Sigmoid colon (tissue), 7 donors: Measurements from ENCODE around the gene CACNA1E. TPM values are rescaled to one million over a fixed set of nuclear protein-coding genes. Genes with fewer than 3 reads are reported as not detected.
"Not testable (repeated sequence)": the region's sequence is repeated elsewhere in the genome, so short reads cannot be mapped to it uniquely, and the experiment has no call there.

Experiments
- DNase-seq: peaks from one replicate; pipeline ENCODE4 v3.0.0-alpha.2; 2019
- H3K27ac ChIP-seq, 4 donors: fragments of 200-600 bp; sonication (generic); one replicate each; pipeline ENCODE4 v1.5.1; 2016 to 2019; ENCODE audit warnings: mild to moderate bottlenecking in 1 of 4
- H3K27me3 ChIP-seq, 3 donors: fragments of 200-600 bp; sonication (generic); one replicate each; pipeline ENCODE4 v1.5.1; 2019; ENCODE audit warnings: mild to moderate bottlenecking in 1 of 3
- H3K36me3 ChIP-seq, 4 donors: fragments of 200-600 bp; sonication (generic); one replicate each; pipeline ENCODE4 v1.5.1; 2016 to 2019
- H3K4me1 ChIP-seq, 4 donors: fragments of 200-600 bp; sonication (generic); one replicate each; pipeline ENCODE4 v1.5.1; 2017 to 2019
- H3K4me3 ChIP-seq, 4 donors: fragments of 200-600 bp; sonication (generic); one replicate each; pipeline ENCODE4 v1.5.1; 2017 to 2019; ENCODE audit warnings: mild to moderate bottlenecking in 2 of 4, moderate library complexity in 1 of 4
- H3K9me3 ChIP-seq, 4 donors: fragments of 200-600 bp in 3 of 4; sonication (generic) in 3 of 4; one replicate each; pipeline versions ENCODE4 v1.5.1 to v1.6.1; 2013 to 2019
- CTCF ChIP-seq, 4 experiments: fragments of 450-650 bp in 3 of 4; fragments of 200-600 bp in 1 of 4; IDR thresholded peaks; one replicate each; pipeline ENCODE4 v1.5.1; 2016 to 2019; ENCODE audit warnings: antibody characterized with exemption in 4 of 4, mild to moderate bottlenecking in 3 of 4, moderate library complexity in 2 of 4
- EP300 ChIP-seq, 4 donors: sonication (generic); formaldehyde crosslinking; IDR thresholded peaks; one replicate each; pipeline ENCODE4 v1.6.1; 2017; ENCODE audit warnings: antibody characterized with exemption in 4 of 4
- POLR2A ChIP-seq, 2 donors: fragments of 450-650 bp; IDR thresholded peaks; one replicate each; pipeline ENCODE4 v1.6.1; 2016; ENCODE audit warnings: antibody characterized with exemption in 2 of 2, mild to moderate bottlenecking in 2 of 2, moderate library complexity in 2 of 2
- POLR2AphosphoS5 ChIP-seq, 4 donors: sonication (generic); formaldehyde crosslinking; IDR thresholded peaks; one replicate each; pipeline ENCODE4 v1.6.1; 2017; ENCODE audit warnings: antibody characterized with exemption in 4 of 4
- WGBS, 2 donors: extraction: QIAGEN DNeasy Blood & Tissue Kit; methylation state at CpG; one replicate each; pipeline ENCODE4 v1.1.7; 2013; 5-methylcytosine and 5-hydroxymethylcytosine counted together
- intact Hi-C: fragments of 100-400 bp; cut with DNase I; formaldehyde crosslinking; loops from one replicate; pipeline ENCODE4 v1.15.1; 2023
- polyA plus RNA-seq, 3 donors: library from polyadenylated mRNA; stranded (reverse); fragments of 200-250 nt; gene quantifications; one replicate each; pipeline ENCODE4 v1.2.3, GENCODE V29; 2013
- total RNA-seq, 4 donors: library from RNA; depleted of rRNA; stranded (reverse); fragments of >200 nt; gene quantifications; one replicate each; pipeline ENCODE4 v1.1.0, GENCODE V29; 2016
- donor health status: healthy with polysubstance abuse.
- donor health status: Bipolar disorder and iron deficiency.
- donor health status: healthy.

Gene CACNA1E
- total and polyA plus RNA-seq, 7 donors, result 0.16 to 1.1 (median 0.36) TPM; not detected in 2

- TF ChIP-seq EP300 (IDR thresholded peaks at IDR 0.05) (no peak), POLR2A (IDR thresholded peaks at IDR 0.05) (no peak), CTCF (IDR thresholded peaks at IDR 0.05) (no peak), POLR2AphosphoS5 (IDR thresholded peaks at IDR 0.05) (no peak)
- Histone ChIP-seq H3K27me3 (no peaks in the 10 kb centered on the region), H3K36me3 (no peaks in the 10 kb centered on the region), H3K4me1 (no peaks in the 10 kb centered on the region), H3K9me3 (peaks cover 0 to 6% (median 4%) of the 10 kb centered on the region in 4 donors), H3K27ac (no peak overlapping the region), H3K4me3 (no peak overlapping the region)
- WGBS, 2 donors, result 46 to 79% methylated on average over 5 of the region's 5 CpGs
- intact Hi-C loops, result no loop called here
- DNase-seq, result no peak
Measured at GRCh38 chr1:181531441-181531840, 48.1 kb downstream of the CACNA1E start.

- Histone ChIP-seq H3K4me1 (no peaks in the 10 kb centered on the region), H3K4me3 (no peak overlapping the region), H3K27me3 (no peaks in the 10 kb centered on the region), H3K36me3 (no peaks in the 10 kb centered on the region), H3K27ac (no peak overlapping the region), H3K9me3 (peaks cover 0 to 6% (median 4%) of the 10 kb centered on the region in 4 donors)
- DNase-seq, result no peak
- TF ChIP-seq CTCF (IDR thresholded peaks at IDR 0.05) (no peak), POLR2AphosphoS5 (IDR thresholded peaks at IDR 0.05) (no peak), EP300 (IDR thresholded peaks at IDR 0.05) (no peak), POLR2A (IDR thresholded peaks at IDR 0.05) (no peak)
- 82 to 83% methylated on average over 3 of the region's 3 CpGs for WGBS, 2 donors
- intact Hi-C loops, result no loop called here
Measured at GRCh38 chr1:181531951-181532600, 48.8 kb downstream of the CACNA1E start.

DNA sequence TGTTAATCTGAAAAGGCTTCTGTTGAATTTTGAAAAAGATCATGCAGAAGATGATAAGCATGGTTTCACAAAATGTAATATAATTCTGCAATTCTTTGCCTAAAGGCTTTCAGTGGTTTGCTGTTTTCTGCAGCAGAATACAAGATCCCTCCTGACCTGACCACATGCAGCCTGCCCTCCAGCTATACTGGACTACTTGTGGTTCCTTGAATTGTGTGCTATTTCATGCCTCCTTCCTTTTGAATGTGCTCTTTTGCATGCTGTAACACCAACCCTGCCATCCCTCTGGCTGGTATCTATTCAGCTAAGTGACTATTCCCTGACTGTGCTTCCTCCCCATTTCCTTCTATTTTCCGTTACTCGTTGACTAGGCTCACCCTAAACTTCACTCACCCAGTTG is 55.5 kb downstream of the CACNA1E start:
- Histone ChIP-seq H3K27ac (no peak overlapping the region), H3K9me3 (no peaks in the 10 kb centered on the region), H3K4me1 (no peaks in the 10 kb centered on the region), H3K4me3 (no peak overlapping the region), H3K36me3 (no peaks in the 10 kb centered on the region), H3K27me3 (no peaks in the 10 kb centered on the region)
- WGBS, 2 donors, result 66 to 93% methylated on average over 2 of the region's 2 CpGs
- TF ChIP-seq CTCF (IDR thresholded peaks at IDR 0.05) (no peak), EP300 (IDR thresholded peaks at IDR 0.05) (no peak), POLR2AphosphoS5 (IDR thresholded peaks at IDR 0.05) (no peak), POLR2A (IDR thresholded peaks at IDR 0.05) (no peak)
- no peak for DNase-seq
- intact Hi-C loops, result no loop called here

- Histone ChIP-seq H3K4me3 (no peak overlapping the region), H3K4me1 (no peaks in the 10 kb centered on the region), H3K9me3 (no peaks in the 10 kb centered on the region), H3K36me3 (no peaks in the 10 kb centered on the region), H3K27ac (no peak overlapping the region), H3K27me3 (peaks cover 0 to 3% (median 0%) of the 10 kb centered on the region in 3 donors)
- DNase-seq, result no peak
- 73% methylated on average over 5 of the region's 5 CpGs for WGBS, 2 donors
- TF ChIP-seq CTCF (IDR thresholded peaks at IDR 0.05) (no peak), POLR2AphosphoS5 (IDR thresholded peaks at IDR 0.05) (no peak), EP300 (IDR thresholded peaks at IDR 0.05) (no peak)
- intact Hi-C loops, result no loop called here
Measured at GRCh38 chr1:181541458-181541857, 58.1 kb downstream of the CACNA1E start.

GRCh38 chr1:181541947-181542346 is 58.6 kb downstream of the CACNA1E start:
- Histone ChIP-seq H3K27me3 (peaks cover 0 to 7% (median 0%) of the 10 kb centered on the region in 3 donors), H3K4me1 (no peaks in the 10 kb centered on the region), H3K9me3 (no peaks in the 10 kb centered on the region), H3K4me3 (no peak overlapping the region), H3K36me3 (no peaks in the 10 kb centered on the region), H3K27ac (no peak overlapping the region)
- intact Hi-C loops, result no loop called here
- TF ChIP-seq POLR2AphosphoS5 (IDR thresholded peaks at IDR 0.05), result no peak
- TF ChIP-seq POLR2A (IDR thresholded peaks at IDR 0.05), result no peak
- DNase-seq, result no peak
- 69 to 75% methylated on average over 2 of the region's 2 CpGs for WGBS, 2 donors

- H3K9me3 ChIP-seq, DNase-seq, H3K36me3 ChIP-seq, H3K4me1 ChIP-seq, intact Hi-C loops, H3K27ac ChIP-seq, H3K4me3 ChIP-seq: not testable (repeated sequence)
- 51 to 56% methylated on average over 4 of the region's 4 CpGs for WGBS, 2 donors
- peaks cover 0 to 11% (median 0%) of the 10 kb centered on the region in 3 donors for H3K27me3 ChIP-seq
Measured at GRCh38 chr1:181542406-181542805, 59.1 kb downstream of the CACNA1E start.
